ENCODE results near the gene SLC44A1.

The SLC44A1 gene

GRCh38 chr9:105289305-105289704, 44.9 kb downstream of the SLC44A1 start:
- Histone ChIP-seq H3K4me3 (ENCODE audit: low read depth, low read length, poor library complexity, severe bottlenecking) (no peak overlapping the region), H3K36me3 (ENCODE audit: insufficient read depth, low read length) (no peaks in the 10 kb centered on the region), H3F3A (ENCODE audit: insufficient read depth, low read length) (no peaks in the 10 kb centered on the region), H3K4me2 (ENCODE audit: low read length) (no peak overlapping the region), H3K27me3 (ENCODE audit: insufficient read depth, low read length) (no peaks in the 10 kb centered on the region), H3K9me2 (ENCODE audit: low read depth, low read length) (no peaks in the 10 kb centered on the region), H4K20me1 (ENCODE audit: insufficient read depth, low read length) (no peaks in the 10 kb centered on the region), H3K79me2 (ENCODE audit: insufficient read depth, low read length) (peaks cover 73% of the 10 kb centered on the region), H3K4me1 (ENCODE audit: insufficient read depth, low read length, severe bottlenecking) (peaks cover 10% of the 10 kb centered on the region), H3K9ac (ENCODE audit: low read length) (no peak overlapping the region), H2AFZ (ENCODE audit: low read length) (no peak overlapping the region), H3K27ac (ENCODE audit: low read depth, low read length, poor library complexity, severe bottlenecking) (no peak overlapping the region), H3K9me3 (ENCODE audit: low read length) (no peaks in the 10 kb centered on the region)
- no peak for TF ChIP-seq EZH2 (IDR thresholded peaks at IDR 0.05; ENCODE audit: borderline replicate concordance, low read length)
- TF ChIP-seq CTCF (IDR thresholded peaks at IDR 0.05; ENCODE audit: low read length), result no peak

GRCh38 chr9:105290418-105290817, 46.0 kb downstream of the SLC44A1 start:
- no peak for TF ChIP-seq EZH2 (IDR thresholded peaks at IDR 0.05; ENCODE audit: borderline replicate concordance, low read length)
- H3K27ac ChIP-seq (ENCODE audit: low read depth, low read length, poor library complexity, severe bottlenecking), result no peak overlapping the region
- no peak overlapping the region for H3K4me3 ChIP-seq (ENCODE audit: low read depth, low read length, poor library complexity, severe bottlenecking)
- H4K20me1 ChIP-seq (ENCODE audit: insufficient read depth, low read length), result no peaks in the 10 kb centered on the region
- no peaks in the 10 kb centered on the region for H3K9me3 ChIP-seq (ENCODE audit: low read length)
- H3K9me2 ChIP-seq (ENCODE audit: low read depth, low read length), result no peaks in the 10 kb centered on the region
- no peaks in the 10 kb centered on the region for H3F3A ChIP-seq (ENCODE audit: insufficient read depth, low read length)
- H3K4me2 ChIP-seq (ENCODE audit: low read length), result no peak overlapping the region
- no peaks in the 10 kb centered on the region for H3K27me3 ChIP-seq (ENCODE audit: insufficient read depth, low read length)
- no peak overlapping the region for H2AFZ ChIP-seq (ENCODE audit: low read length)
- peaks cover 19% of the 10 kb centered on the region for H3K4me1 ChIP-seq (ENCODE audit: insufficient read depth, low read length, severe bottlenecking)
- H3K9ac ChIP-seq (ENCODE audit: low read length), result no peak overlapping the region
- no peaks in the 10 kb centered on the region for H3K36me3 ChIP-seq (ENCODE audit: insufficient read depth, low read length)
- peaks cover 76% of the 10 kb centered on the region for H3K79me2 ChIP-seq (ENCODE audit: insufficient read depth, low read length)

GRCh38 chr9:105290954-105291353, 46.5 kb downstream of the SLC44A1 start:
- Histone ChIP-seq H3K27me3 (ENCODE audit: insufficient read depth, low read length) (no peaks in the 10 kb centered on the region), H2AFZ (ENCODE audit: low read length) (no peak overlapping the region), H3K9me3 (ENCODE audit: low read length) (no peaks in the 10 kb centered on the region), H3K9me2 (ENCODE audit: low read depth, low read length) (no peaks in the 10 kb centered on the region), H3K36me3 (ENCODE audit: insufficient read depth, low read length) (no peaks in the 10 kb centered on the region), H3K4me1 (ENCODE audit: insufficient read depth, low read length, severe bottlenecking) (peaks cover 23% of the 10 kb centered on the region), H3K9ac (ENCODE audit: low read length) (no peak overlapping the region), H3K27ac (ENCODE audit: low read depth, low read length, poor library complexity, severe bottlenecking) (no peak overlapping the region), H3K4me2 (ENCODE audit: low read length) (no peak overlapping the region), H4K20me1 (ENCODE audit: insufficient read depth, low read length) (no peaks in the 10 kb centered on the region), H3K79me2 (ENCODE audit: insufficient read depth, low read length) (peaks cover 81% of the 10 kb centered on the region), H3K4me3 (ENCODE audit: low read depth, low read length, poor library complexity, severe bottlenecking) (no peak overlapping the region), H3F3A (ENCODE audit: insufficient read depth, low read length) (no peaks in the 10 kb centered on the region; the same call in 1 of the 2 replicates)
- TF ChIP-seq CTCF (IDR thresholded peaks at IDR 0.05; ENCODE audit: low read length) (no peak), EZH2 (IDR thresholded peaks at IDR 0.05; ENCODE audit: borderline replicate concordance, low read length) (no peak)

- no peak overlapping the region for H3K4me3 ChIP-seq (ENCODE audit: low read depth, low read length, poor library complexity, severe bottlenecking)
- no peaks in the 10 kb centered on the region for H3K27me3 ChIP-seq (ENCODE audit: insufficient read depth, low read length)
- H3K9me3 ChIP-seq (ENCODE audit: low read length), result no peaks in the 10 kb centered on the region
- H3K36me3 ChIP-seq (ENCODE audit: insufficient read depth, low read length), result no peaks in the 10 kb centered on the region
- no peaks in the 10 kb centered on the region for H4K20me1 ChIP-seq (ENCODE audit: insufficient read depth, low read length)
- no peaks in the 10 kb centered on the region; the same call in 1 of the 2 replicates for H3F3A ChIP-seq (ENCODE audit: insufficient read depth, low read length)
- H3K4me2 ChIP-seq (ENCODE audit: low read length), result no peak overlapping the region
- H3K9me2 ChIP-seq (ENCODE audit: low read depth, low read length), result no peaks in the 10 kb centered on the region
- H3K4me1 ChIP-seq (ENCODE audit: insufficient read depth, low read length, severe bottlenecking), result peaks cover 23% of the 10 kb centered on the region
- no peak overlapping the region for H2AFZ ChIP-seq (ENCODE audit: low read length)
- peaks cover 82% of the 10 kb centered on the region for H3K79me2 ChIP-seq (ENCODE audit: insufficient read depth, low read length)
- H3K27ac ChIP-seq (ENCODE audit: low read depth, low read length, poor library complexity, severe bottlenecking), result no peak overlapping the region
- H3K9ac ChIP-seq (ENCODE audit: low read length), result no peak overlapping the region
- TF ChIP-seq EZH2 (IDR thresholded peaks at IDR 0.05; ENCODE audit: borderline replicate concordance, low read length) (no peak), CTCF (IDR thresholded peaks at IDR 0.05; ENCODE audit: low read length) (no peak)
These were observed 47.0 kb downstream of the SLC44A1 start for GRCh38 chr9:105291422-105291859.

All from OCI-LY1 (cell line).